Left lobe of liver (tissue), 2 donors: ENCODE data around the gene SAMD5. TPM values are rescaled to one million over a fixed set of nuclear protein-coding genes. Genes with fewer than 3 reads are reported as not detected.
"Not testable (repeated sequence)": the region's sequence is repeated elsewhere in the genome, so short reads cannot be mapped to it uniquely, and the experiment has no call there.

Source experiments
- ATAC-seq: fragments of 200-7000 bp; cut with Tn5 transposase; one replicate; pipeline ENCODE4 v1.9.1; 2020; ENCODE audit warnings: mild to moderate bottlenecking, moderate library complexity
- DNase-seq: peaks from one replicate; pipeline ENCODE4 v3.0.0-alpha.2; 2020; ENCODE audit warnings: low spot score
- total RNA-seq: library from RNA; stranded (reverse); gene quantifications from one replicate; pipeline ENCODE4 v1.2.1, GENCODE V29; 2021
- donor health status: DM: no; HTN: no; CAD: no; lungs with moderate emphysema.
- donor health status: DM: no; HTN: yes; CAD: no.

Gene SAMD5
- total RNA-seq, 1 donor from 2014 or later = 12.0 TPM

GRCh38 chr6:147527197-147527596, 18.7 kb downstream of the SAMD5 start:
- ATAC-seq = no peak
- DNase-seq = no peak

GRCh38 chr6:147528511-147529145, 20.1 kb downstream of the SAMD5 start:
- DNase-seq (no peak), ATAC-seq (no peak)

- ATAC-seq = peak; percentile 78
Observed at GRCh38 chr6:147530132-147531060, 21.9 kb downstream of the SAMD5 start.

GRCh38 chr6:147531321-147531720, 22.8 kb downstream of the SAMD5 start:
- no peak for DNase-seq
- no peak for ATAC-seq

More at GRCh38 chr6:147530132-147531060, 21.9 kb downstream of the SAMD5 start:
- peak; percentile 70 for DNase-seq

- ATAC-seq (peak; percentile 35), DNase-seq (no peak)
Observed at GRCh38 chr6:147534116-147534860, 25.8 kb downstream of the SAMD5 start.

- no peak for ATAC-seq
- DNase-seq = no peak
Observed at GRCh38 chr6:147538821-147539220, 30.3 kb downstream of the SAMD5 start.

- no peak for DNase-seq
- ATAC-seq = no peak
Observed at GRCh38 chr6:147540075-147540474, 31.6 kb downstream of the SAMD5 start.

- ATAC-seq, DNase-seq: not testable (repeated sequence)
Observed at GRCh38 chr6:147542436-147542835, 33.9 kb downstream of the SAMD5 start.

GRCh38 chr6:147544420-147544819, 35.9 kb downstream of the SAMD5 start:
- no peak for DNase-seq
- no peak for ATAC-seq

GRCh38 chr6:147546501-147547368, 38.2 kb downstream of the SAMD5 start:
- DNase-seq (no peak), ATAC-seq (peak; percentile 40)

- ATAC-seq (peak; percentile 57), DNase-seq (no peak)
Observed at GRCh38 chr6:147547369-147547902, 38.9 kb downstream of the SAMD5 start.

GRCh38 chr6:147548921-147549475, 40.5 kb downstream of the SAMD5 start:
- ATAC-seq (peak; percentile 17), DNase-seq (no peak)

- DNase-seq = no peak
- no peak for ATAC-seq
Observed at GRCh38 chr6:147549531-147549930, 41.0 kb downstream of the SAMD5 start.

GRCh38 chr6:147551976-147552375, 43.5 kb downstream of the SAMD5 start:
- no peak for DNase-seq
- no peak for ATAC-seq

- DNase-seq = no peak
- ATAC-seq = peak; percentile 49
Observed at GRCh38 chr6:147553099-147553498, 44.6 kb downstream of the SAMD5 start.

GRCh38 chr6:147554281-147554680, 45.8 kb downstream of the SAMD5 start:
- ATAC-seq (no peak), DNase-seq (no peak)

- DNase-seq (no peak), ATAC-seq (no peak)
Observed at GRCh38 chr6:147559006-147559405, 50.5 kb downstream of the SAMD5 start.

- no peak for ATAC-seq
- DNase-seq = no peak
Observed at GRCh38 chr6:147560670-147561069, 52.2 kb downstream of the SAMD5 start.

GRCh38 chr6:147561726-147562125, 53.2 kb downstream of the SAMD5 start:
- DNase-seq = no peak
- peak; percentile 27 for ATAC-seq

- DNase-seq (no peak), ATAC-seq (no peak)
Observed at GRCh38 chr6:147563472-147563871, 55.0 kb downstream of the SAMD5 start.
